ENCODE data around the gene SLC30A2. TPM values are rescaled to one million over a fixed set of nuclear protein-coding genes. Genes with fewer than 3 reads are reported as not detected.

SLC30A2 gene
- total and polyA plus RNA-seq, 9 of the 15 experiments (the other 6 are each of a cell fraction or from before 2014, with no cell fraction given): 0.01 to 0.18 (median 0.06) TPM; not detected in 3

DNA sequence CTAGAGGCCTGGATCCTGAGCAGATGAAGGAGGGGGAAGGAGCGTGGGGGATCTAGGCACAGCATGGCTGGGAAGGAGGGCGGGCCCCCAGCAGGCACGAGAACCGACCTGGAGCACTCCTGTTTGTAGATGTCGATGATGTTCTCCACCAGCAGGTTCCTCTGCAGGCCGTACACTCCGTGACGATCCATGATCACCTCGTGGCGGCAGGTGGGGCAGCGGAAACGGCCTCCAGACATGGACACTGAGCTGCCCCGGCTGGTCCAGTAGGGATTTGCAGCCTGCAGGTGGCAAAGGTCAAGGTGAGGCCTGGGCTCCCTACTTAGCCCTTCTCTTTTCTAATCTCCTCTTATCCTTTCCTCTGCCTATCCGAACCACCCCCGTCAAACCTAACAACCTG is 20.2 kb upstream of the SLC30A2 start (continued):
- TF ChIP-seq, protein P1, sequence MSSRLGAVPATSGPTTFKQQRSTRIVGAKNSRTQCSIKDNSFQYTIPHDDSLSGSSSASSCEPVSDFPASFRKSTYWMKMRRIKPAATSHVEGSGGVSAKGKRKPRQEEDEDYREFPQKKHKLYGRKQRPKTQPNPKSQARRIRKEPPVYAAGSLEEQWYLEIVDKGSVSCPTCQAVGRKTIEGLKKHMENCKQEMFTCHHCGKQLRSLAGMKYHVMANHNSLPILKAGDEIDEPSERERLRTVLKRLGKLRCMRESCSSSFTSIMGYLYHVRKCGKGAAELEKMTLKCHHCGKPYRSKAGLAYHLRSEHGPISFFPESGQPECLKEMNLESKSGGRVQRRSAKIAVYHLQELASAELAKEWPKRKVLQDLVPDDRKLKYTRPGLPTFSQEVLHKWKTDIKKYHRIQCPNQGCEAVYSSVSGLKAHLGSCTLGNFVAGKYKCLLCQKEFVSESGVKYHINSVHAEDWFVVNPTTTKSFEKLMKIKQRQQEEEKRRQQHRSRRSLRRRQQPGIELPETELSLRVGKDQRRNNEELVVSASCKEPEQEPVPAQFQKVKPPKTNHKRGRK (tag; IDR thresholded peaks at IDR 0.05): no peak
- TF ChIP-seq MEIS2 (IDR thresholded peaks at IDR 0.05; ENCODE audit: partially characterized antibody) (no peak), ZNF77 (CRISPR knock-in tag; IDR thresholded peaks at IDR 0.05) (no peak), KAT8 (IDR thresholded peaks at IDR 0.05; ENCODE audit: low read depth) (no peak), CXXC5 (CRISPR knock-in tag; IDR thresholded peaks at IDR 0.05) (no peak), POLR2B (IDR thresholded peaks at IDR 0.05; ENCODE audit: low read depth, partially characterized antibody) (no peak), PPARD (CRISPR knock-in tag; IDR thresholded peaks at IDR 0.05) (no peak), ZNF316 (IDR thresholded peaks at IDR 0.05) (peak; percentile 43), DIDO1 (tag; IDR thresholded peaks at IDR 0.05; ENCODE audit: low read depth) (no peak), RCOR1 (IDR thresholded peaks at IDR 0.05; ENCODE audit: borderline replicate concordance in 1 of 2, low read depth in 2 of 2, low read length in 2 of 2) (no peak), HLTF (IDR thresholded peaks at IDR 0.05) (no peak)
- TF ChIP-seq, protein P2, sequence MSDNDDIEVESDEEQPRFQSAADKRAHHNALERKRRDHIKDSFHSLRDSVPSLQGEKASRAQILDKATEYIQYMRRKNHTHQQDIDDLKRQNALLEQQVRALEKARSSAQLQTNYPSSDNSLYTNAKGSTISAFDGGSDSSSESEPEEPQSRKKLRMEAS (CRISPR knock-in tag; IDR thresholded peaks at IDR 0.05): peak; percentile 61
- TF ChIP-seq, protein P3, sequence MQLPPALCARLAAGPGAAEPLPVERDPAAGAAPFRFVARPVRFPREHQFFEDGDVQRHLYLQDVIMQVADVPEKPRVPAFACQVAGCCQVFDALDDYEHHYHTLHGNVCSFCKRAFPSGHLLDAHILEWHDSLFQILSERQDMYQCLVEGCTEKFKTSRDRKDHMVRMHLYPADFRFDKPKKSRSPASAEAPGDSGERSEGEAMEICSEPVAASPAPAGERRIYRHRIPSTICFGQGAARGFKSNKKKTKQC (CRISPR knock-in tag; IDR thresholded peaks at IDR 0.05): no peak
- TF ChIP-seq, protein P4, sequence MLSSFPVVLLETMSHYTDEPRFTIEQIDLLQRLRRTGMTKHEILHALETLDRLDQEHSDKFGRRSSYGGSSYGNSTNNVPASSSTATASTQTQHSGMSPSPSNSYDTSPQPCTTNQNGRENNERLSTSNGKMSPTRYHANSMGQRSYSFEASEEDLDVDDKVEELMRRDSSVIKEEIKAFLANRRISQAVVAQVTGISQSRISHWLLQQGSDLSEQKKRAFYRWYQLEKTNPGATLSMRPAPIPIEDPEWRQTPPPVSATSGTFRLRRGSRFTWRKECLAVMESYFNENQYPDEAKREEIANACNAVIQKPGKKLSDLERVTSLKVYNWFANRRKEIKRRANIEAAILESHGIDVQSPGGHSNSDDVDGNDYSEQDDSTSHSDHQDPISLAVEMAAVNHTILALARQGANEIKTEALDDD (IDR thresholded peaks at IDR 0.05): no peak
- TF ChIP-seq, protein P5, sequence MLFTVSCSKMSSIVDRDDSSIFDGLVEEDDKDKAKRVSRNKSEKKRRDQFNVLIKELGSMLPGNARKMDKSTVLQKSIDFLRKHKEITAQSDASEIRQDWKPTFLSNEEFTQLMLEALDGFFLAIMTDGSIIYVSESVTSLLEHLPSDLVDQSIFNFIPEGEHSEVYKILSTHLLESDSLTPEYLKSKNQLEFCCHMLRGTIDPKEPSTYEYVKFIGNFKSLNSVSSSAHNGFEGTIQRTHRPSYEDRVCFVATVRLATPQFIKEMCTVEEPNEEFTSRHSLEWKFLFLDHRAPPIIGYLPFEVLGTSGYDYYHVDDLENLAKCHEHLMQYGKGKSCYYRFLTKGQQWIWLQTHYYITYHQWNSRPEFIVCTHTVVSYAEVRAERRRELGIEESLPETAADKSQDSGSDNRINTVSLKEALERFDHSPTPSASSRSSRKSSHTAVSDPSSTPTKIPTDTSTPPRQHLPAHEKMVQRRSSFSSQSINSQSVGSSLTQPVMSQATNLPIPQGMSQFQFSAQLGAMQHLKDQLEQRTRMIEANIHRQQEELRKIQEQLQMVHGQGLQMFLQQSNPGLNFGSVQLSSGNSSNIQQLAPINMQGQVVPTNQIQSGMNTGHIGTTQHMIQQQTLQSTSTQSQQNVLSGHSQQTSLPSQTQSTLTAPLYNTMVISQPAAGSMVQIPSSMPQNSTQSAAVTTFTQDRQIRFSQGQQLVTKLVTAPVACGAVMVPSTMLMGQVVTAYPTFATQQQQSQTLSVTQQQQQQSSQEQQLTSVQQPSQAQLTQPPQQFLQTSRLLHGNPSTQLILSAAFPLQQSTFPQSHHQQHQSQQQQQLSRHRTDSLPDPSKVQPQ (CRISPR knock-in tag; IDR thresholded peaks at IDR 0.05; ENCODE audit: borderline replicate concordance): no peak
- TF ChIP-seq, protein P6, sequence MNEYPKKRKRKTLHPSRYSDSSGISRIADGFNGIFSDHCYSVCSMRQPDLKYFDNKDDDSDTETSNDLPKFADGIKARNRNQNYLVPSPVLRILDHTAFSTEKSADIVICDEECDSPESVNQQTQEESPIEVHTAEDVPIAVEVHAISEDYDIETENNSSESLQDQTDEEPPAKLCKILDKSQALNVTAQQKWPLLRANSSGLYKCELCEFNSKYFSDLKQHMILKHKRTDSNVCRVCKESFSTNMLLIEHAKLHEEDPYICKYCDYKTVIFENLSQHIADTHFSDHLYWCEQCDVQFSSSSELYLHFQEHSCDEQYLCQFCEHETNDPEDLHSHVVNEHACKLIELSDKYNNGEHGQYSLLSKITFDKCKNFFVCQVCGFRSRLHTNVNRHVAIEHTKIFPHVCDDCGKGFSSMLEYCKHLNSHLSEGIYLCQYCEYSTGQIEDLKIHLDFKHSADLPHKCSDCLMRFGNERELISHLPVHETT (CRISPR knock-in tag; conservative IDR thresholded peaks at IDR 0.05 in 1 of 2, IDR thresholded peaks at IDR 0.05 in 1 of 2): 0 out of 4 replicates have a peak, but pooled peaks of 1 of the 2 experiments have one; percentile 27
- TF ChIP-seq, protein P7, sequence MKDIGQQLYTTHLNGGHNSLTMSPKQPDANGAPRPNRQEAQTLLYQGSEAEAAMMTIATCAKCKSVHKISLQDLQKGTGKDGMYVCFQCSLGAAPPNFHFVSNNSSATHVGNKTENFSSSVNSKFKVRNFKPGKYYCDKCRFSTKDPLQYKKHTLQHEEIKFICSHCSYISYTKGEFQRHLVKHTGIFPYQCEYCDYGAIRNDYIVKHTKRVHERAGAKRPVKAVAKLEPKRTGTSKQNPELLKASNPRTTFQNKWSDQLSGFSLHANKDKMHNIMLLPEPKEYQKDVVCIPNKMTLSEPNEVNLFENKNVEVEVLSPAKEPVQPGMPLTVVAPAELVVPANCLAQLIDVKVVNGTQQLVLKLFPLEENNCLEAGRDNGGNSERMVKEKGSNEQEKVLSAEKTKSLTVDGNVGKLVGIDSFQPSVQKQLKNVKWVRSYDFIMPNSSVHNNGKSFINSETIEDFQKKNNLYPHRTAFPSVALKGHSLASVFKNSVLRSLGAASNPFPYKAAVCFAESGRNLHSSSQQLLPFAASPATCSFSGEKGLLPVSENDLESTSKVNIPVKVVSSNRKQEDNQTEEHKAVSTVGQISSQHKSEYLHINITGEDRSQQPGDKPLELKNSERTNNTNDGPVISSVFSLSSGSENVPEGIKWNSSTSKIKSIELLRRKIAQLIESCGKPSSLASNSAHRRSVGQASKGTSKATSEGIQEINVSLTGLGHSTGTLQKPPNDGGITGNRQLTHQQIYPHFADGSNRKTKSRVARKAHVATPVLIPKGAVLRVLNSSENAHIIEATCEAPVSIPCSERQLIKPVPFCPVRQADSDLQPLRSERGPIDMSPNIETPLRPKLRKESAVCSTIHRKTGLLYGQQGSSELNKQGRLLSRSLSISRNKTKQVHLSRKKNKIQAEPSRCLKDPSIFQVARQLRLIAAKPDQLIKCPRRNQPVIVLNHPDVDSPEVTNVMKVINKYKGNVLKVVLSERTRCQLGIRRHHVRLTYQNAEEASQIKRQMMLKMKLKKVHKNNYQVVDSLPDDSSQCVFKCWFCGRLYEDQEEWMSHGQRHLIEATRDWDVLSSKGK (CRISPR knock-in tag; IDR thresholded peaks at IDR 0.05): no peak
